Gastrocnemius medialis (tissue), 4 donors: ENCODE data around the gene AGR3. TPM values are rescaled to one million over a fixed set of nuclear protein-coding genes. Genes with fewer than 3 reads are reported as not detected.

Experiments
- total RNA-seq, 4 donors: library from RNA; depleted of rRNA; stranded (reverse); fragments of >200 nt; gene quantifications; one replicate each; pipeline versions ENCODE4 v1.1.0 to v1.2.3, GENCODE V29; 2016

AGR3 gene
- total RNA-seq, 4 donors from 2014 or later: not detected

Other genes starting within 250 kb of the AGR3 start
- 10 to 100 TPM in 1 of 4 donors, 1 to 10 TPM in 3; 7.9 to 16.2 (median 8.6) TPM for gene ANKMY2, start 236.2 kb downstream of the AGR3 start, total RNA-seq
- gene BZW2, start 235.8 kb downstream of the AGR3 start, total RNA-seq: 100 to 1,000 TPM in 3 of 4 donors, 10 to 100 TPM in 1; 86.6 to 145 (median 123) TPM
- gene TSPAN13, start 128.2 kb downstream of the AGR3 start, total RNA-seq: 1 to 10 TPM; 2.8 to 8.3 (median 6.9) TPM
- gene AGR2, start 77.0 kb downstream of the AGR3 start, total RNA-seq: 1 to 10 TPM in 1 of 4 donors, not detected in 3; 1.4 TPM